Panc1 (cell line): ENCODE results near the gene NAB2. TPM values are rescaled to one million over a fixed set of nuclear protein-coding genes. Genes with fewer than 3 reads are reported as not detected.
A peak's percentile ranks its signal among the peaks of the same experiment; 100 is the strongest.

Source experiments
- ATAC-seq: fragments of 200-7000 bp; cut with Tn5 transposase; 2 replicates; pipeline ENCODE4 v1.9.1; 2020; ENCODE audit warnings: mild to moderate bottlenecking, moderate library complexity
- BruUV-seq: library from RNA; stranded (reverse); fragments of 400-500 nt; replicated peaks from 2 replicates; lab custom pipeline; 2021; lab: Mats Ljungman, UMichigan
- CTCF ChIA-PET: fragments of 300-600 bp; sonication (Branson Sonifier 250); formaldehyde crosslinking; loops from one replicate; lab custom pipeline; 2022; ENCODE audit warnings: antibody characterized with exemption; lab: Charles Lee
- POLR2A ChIA-PET: fragments of 300-600 bp; sonication (Branson Sonifier 250); formaldehyde crosslinking; loops from one replicate; lab custom pipeline; 2022; ENCODE audit warnings: antibody characterized with exemption; lab: Charles Lee
- DNase-seq: peaks from one replicate; pipeline ENCODE4 v3.0.0-alpha.2; 2010; ENCODE audit warnings: low read depth, low spot score
- H3K27ac ChIP-seq: 2 replicates; pipeline ENCODE4 v1.5.1; 2011; ENCODE audit warnings: mild to moderate bottlenecking, low read length, inconsistent platforms
- H3K27me3 ChIP-seq: fragments of 200-500 bp; sonication (Bioruptor generic); 2 replicates; pipeline ENCODE4 v1.6.0; 2014; ENCODE audit warnings: low read length, inconsistent platforms; ENCODE audit not compliant: control insufficient read depth, insufficient read depth
- H3K36me3 ChIP-seq: fragments of 200-500 bp; sonication (Bioruptor generic); 2 replicates; pipeline ENCODE4 v1.5.1; 2014; ENCODE audit warnings: inconsistent platforms, mild to moderate bottlenecking, low read length, moderate library complexity; ENCODE audit not compliant: control insufficient read depth, insufficient read depth
- H3K4me1 ChIP-seq: 2 replicates; pipeline ENCODE4 v1.5.1; 2011; ENCODE audit warnings: inconsistent platforms, mild to moderate bottlenecking, low read length, moderate library complexity; ENCODE audit not compliant: control insufficient read depth, insufficient read depth
- H3K4me3 ChIP-seq, 2 experiments: 2 replicates each; pipeline ENCODE4 v1.5.1; 2011 to 2012; ENCODE audit warnings: low read depth in 2 of 2, low read length in 2 of 2, mild to moderate bottlenecking in 2 of 2, inconsistent platforms in 1 of 2, moderate library complexity in 1 of 2
- H3K9me3 ChIP-seq: fragments of 200-500 bp; sonication (Bioruptor generic); 2 replicates; pipeline ENCODE4 v1.5.1; 2014; ENCODE audit warnings: low read depth, mild to moderate bottlenecking, inconsistent platforms, low read length, moderate library complexity; ENCODE audit not compliant: control insufficient read depth, insufficient read depth
- CTCF ChIP-seq: fragments of 450-650 bp; IDR thresholded peaks from 2 replicates; pipeline ENCODE4 v1.5.1; 2017; ENCODE audit warnings: mild to moderate bottlenecking
- POLR2AphosphoS5 ChIP-seq: IDR thresholded peaks from 2 replicates; pipeline ENCODE4 v1.6.1; 2012; ENCODE audit warnings: mild to moderate bottlenecking, low read depth, low read length, moderate library complexity
- REST ChIP-seq, 2 experiments: IDR thresholded peaks; 2 replicates each; pipeline ENCODE4 v1.6.1; 2011 to 2012; ENCODE audit warnings: low read depth in 2 of 2, control low read depth in 1 of 2, low read length in 1 of 2, mild to moderate bottlenecking in 1 of 2, moderate library complexity in 1 of 2; ENCODE audit not compliant: insufficient read depth in 1 of 2
- SIN3A ChIP-seq: IDR thresholded peaks from 2 replicates; pipeline ENCODE4 v1.6.1; 2012; ENCODE audit warnings: low read depth, mild to moderate bottlenecking, low read length, moderate library complexity, borderline replicate concordance; ENCODE audit not compliant: insufficient read depth
- TCF7L2 ChIP-seq: IDR thresholded peaks from 2 replicates; pipeline ENCODE4 v1.6.1; 2011; ENCODE audit warnings: mild to moderate bottlenecking, low read depth, low read length, inconsistent platforms
- in situ Hi-C: cut with HindIII; loops from 2 replicates; pipeline ENCODE4 v1.10.0; 2016; ENCODE audit warnings: low sequenced_read_pairs, low pct_unique_long_range_greater_than_20kb
- intact Hi-C: fragments of 100-400 bp; cut with micrococcal nuclease; formaldehyde crosslinking; loops from one replicate; pipeline ENCODE4 v1.10.0; 2022; ENCODE audit not compliant: unreplicated experiment
- total RNA-seq: library from RNA; stranded (reverse); gene quantifications from one replicate; pipeline ENCODE4 v1.2.1, GENCODE V29; 2021; ENCODE audit not compliant: unreplicated experiment

NAB2 gene
- total RNA-seq, 1 experiment from 2014 or later = 13.9 TPM

- peak overlapping the region; percentile 95 for H3K27ac ChIP-seq
- DNase-seq (no peak), ATAC-seq (peak; percentile 43)
- TF ChIP-seq REST (IDR thresholded peaks at IDR 0.05; ENCODE audit: insufficient read depth in 1 of 2, low read depth in 2 of 2, low read length in 1 of 2) (no peak), TCF7L2 (no peak), POLR2AphosphoS5 (no peak), SIN3A (no peak), CTCF (no peak)
- in situ Hi-C loops (no loop called here), intact Hi-C loops (loop anchor here (5.0 kb wide), 1 partner anchor 353 kb away; no protein-coding TSS in a partner anchor)
- peak overlapping the region; percentile 44 to 75 for H3K4me3 ChIP-seq
- H3K27me3 ChIP-seq = no peaks in the 10 kb centered on the region
- no peaks in the 10 kb centered on the region for H3K36me3 ChIP-seq
- peaks cover 17% of the 10 kb centered on the region for H3K4me1 ChIP-seq
- CTCF ChIA-PET = interaction anchor here (1.2 to 2.5 kb wide), 5 partner anchors 13 to 99 kb away, joined by 5 to 84 read pairs (median 7); partner anchors contain the start of gene NEMP1
- POLR2A ChIA-PET = interaction anchor here (0.6 to 1.4 kb wide), 4 partner anchors 31 to 45 kb away, joined by 3 to 11 read pairs (median 7); partner anchors contain the start of gene NEMP1
- no peaks in the 10 kb centered on the region for H3K9me3 ChIP-seq
- TSS peak; percentile 86 for BruUV-seq
Measured at GRCh38 chr12:57110104-57111030, 21.5 kb downstream of the NAB2 start.

GRCh38 chr12:57111031-57111734 is 22.3 kb downstream of the NAB2 start, which contains the start of gene STAT6:
Gene STAT6 (minus strand): TSS chr12:57111362. CDS start chr12:57108278, 3,084 bp downstream.
- Histone ChIP-seq H3K9me3 (no peaks in the 10 kb centered on the region), H3K27me3 (no peaks in the 10 kb centered on the region), H3K36me3 (no peaks in the 10 kb centered on the region), H3K4me1 (peaks cover 17% of the 10 kb centered on the region), H3K4me3 (peak within 1 kb of the TSS; percentile 44 to 75), H3K27ac (peak within 1 kb of the TSS; percentile 95)
- DNase-seq = no peak
- BruUV-seq = no TSS peak
- intact Hi-C loops (loop anchor here (5.0 kb wide), 1 partner anchor 354 kb away; no protein-coding TSS in a partner anchor), in situ Hi-C loops (no loop called here)
- CTCF ChIA-PET = interaction anchor here (0.6 to 2.5 kb wide), 17 partner anchors 12 to 736 kb away, joined by 3 to 84 read pairs (median 5); partner anchors contain the start of genes LRP1 and NEMP1
- TF ChIP-seq TCF7L2 = no peak
- no peak; the same call in 1 of the 2 replicates for TF ChIP-seq CTCF
- no peak for TF ChIP-seq REST (IDR thresholded peaks at IDR 0.05; ENCODE audit: insufficient read depth in 1 of 2, low read depth in 2 of 2, low read length in 1 of 2)
- TF ChIP-seq POLR2AphosphoS5 = no peak
- TF ChIP-seq SIN3A = no peak
- ATAC-seq = peak; percentile 75
- POLR2A ChIA-PET = interaction anchor here (0.6 to 1.4 kb wide), 7 partner anchors 22 to 168 kb away, joined by 3 to 14 read pairs (median 7); partner anchors contain the start of gene NEMP1
